Measurements from ENCODE around the gene BOK.

BOK gene

GRCh38 chr2:241545523-241546473, 12.7 kb upstream of the BOK start:
- no peak for DNase-seq (ENCODE audit: low read depth)
- no peak overlapping the region for H3K4me3 ChIP-seq (ENCODE audit: low read depth, low read length)

GRCh38 chr2:241546771-241547498, 11.6 kb upstream of the BOK start:
- no peak for DNase-seq (ENCODE audit: low read depth)
- no peak overlapping the region for H3K4me3 ChIP-seq (ENCODE audit: low read depth, low read length)
- no peak for TF ChIP-seq CTCF (IDR thresholded peaks at IDR 0.05; ENCODE audit: low read depth, low read length, missing control alignments)

More at GRCh38 chr2:241545523-241546473, 12.7 kb upstream of the BOK start:
- TF ChIP-seq CTCF (IDR thresholded peaks at IDR 0.05; ENCODE audit: low read depth, low read length, missing control alignments): no peak

GRCh38 chr2:241547781-241548450, 10.6 kb upstream of the BOK start:
- no peak for TF ChIP-seq CTCF (IDR thresholded peaks at IDR 0.05; ENCODE audit: low read depth, low read length, missing control alignments)
- no peak overlapping the region for H3K4me3 ChIP-seq (ENCODE audit: low read depth, low read length)
- DNase-seq (ENCODE audit: low read depth): no peak

GRCh38 chr2:241548451-241548835, 10.1 kb upstream of the BOK start:
- no peak overlapping the region for H3K4me3 ChIP-seq (ENCODE audit: low read depth, low read length)
- no peak for DNase-seq (ENCODE audit: low read depth)
- no peak for TF ChIP-seq CTCF (IDR thresholded peaks at IDR 0.05; ENCODE audit: low read depth, low read length, missing control alignments)

- no peak for DNase-seq (ENCODE audit: low read depth)
- TF ChIP-seq CTCF (IDR thresholded peaks at IDR 0.05; ENCODE audit: low read depth, low read length, missing control alignments): no peak
- H3K4me3 ChIP-seq (ENCODE audit: low read depth, low read length): no peak overlapping the region
These were observed 7.6 kb upstream of the BOK start for GRCh38 chr2:241550616-241551580.

GRCh38 chr2:241551599-241551997, 6.9 kb upstream of the BOK start:
- no peak for DNase-seq (ENCODE audit: low read depth)
- H3K4me3 ChIP-seq (ENCODE audit: low read depth, low read length): no peak overlapping the region
- TF ChIP-seq CTCF (IDR thresholded peaks at IDR 0.05; ENCODE audit: low read depth, low read length, missing control alignments): no peak
